ENCODE data around the gene CRIM1. TPM values are rescaled to one million over a fixed set of nuclear protein-coding genes. Genes with fewer than 3 reads are reported as not detected.

The CRIM1 gene
- polyA plus RNA-seq, 2 of the 4 experiments (the other 2 are of a cell fraction), result 127 to 208 TPM

DNA sequence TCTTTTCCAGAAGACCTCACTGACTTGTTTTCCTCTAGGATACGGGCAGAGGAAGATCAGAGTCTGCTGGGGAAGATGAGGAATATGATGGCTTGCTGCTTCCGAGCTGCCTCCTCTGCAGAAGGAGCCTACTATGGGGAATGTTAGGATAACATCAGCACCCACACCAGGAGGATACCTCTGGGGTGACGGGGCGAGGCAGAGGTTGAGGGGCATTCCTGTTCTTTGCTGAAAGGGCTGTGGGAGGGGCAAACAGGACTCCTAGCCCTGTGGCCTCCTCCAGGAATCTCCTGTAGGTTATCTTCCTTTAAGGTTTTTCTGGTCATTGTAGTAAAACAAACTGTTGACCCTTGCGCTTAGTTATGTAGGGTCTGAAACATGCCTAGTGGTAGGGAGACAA, 102.5 kb downstream of the CRIM1 start:
- 90% methylated on average over 5 of the region's 5 CpGs for WGBS (ENCODE audit: missing lambda C conversion rate)
- Histone ChIP-seq H3K4me3 (no peak overlapping the region), H3K9me3 (no peaks in the 10 kb centered on the region), H3K4me1 (peaks cover 100% of the 10 kb centered on the region), H3K4me2 (0 out of 3 replicates have a peak overlapping the region, but pooled peaks have one; percentile 68), H3K27ac (peak overlapping the region; percentile 80 to 87)
- TF ChIP-seq, protein P1, sequence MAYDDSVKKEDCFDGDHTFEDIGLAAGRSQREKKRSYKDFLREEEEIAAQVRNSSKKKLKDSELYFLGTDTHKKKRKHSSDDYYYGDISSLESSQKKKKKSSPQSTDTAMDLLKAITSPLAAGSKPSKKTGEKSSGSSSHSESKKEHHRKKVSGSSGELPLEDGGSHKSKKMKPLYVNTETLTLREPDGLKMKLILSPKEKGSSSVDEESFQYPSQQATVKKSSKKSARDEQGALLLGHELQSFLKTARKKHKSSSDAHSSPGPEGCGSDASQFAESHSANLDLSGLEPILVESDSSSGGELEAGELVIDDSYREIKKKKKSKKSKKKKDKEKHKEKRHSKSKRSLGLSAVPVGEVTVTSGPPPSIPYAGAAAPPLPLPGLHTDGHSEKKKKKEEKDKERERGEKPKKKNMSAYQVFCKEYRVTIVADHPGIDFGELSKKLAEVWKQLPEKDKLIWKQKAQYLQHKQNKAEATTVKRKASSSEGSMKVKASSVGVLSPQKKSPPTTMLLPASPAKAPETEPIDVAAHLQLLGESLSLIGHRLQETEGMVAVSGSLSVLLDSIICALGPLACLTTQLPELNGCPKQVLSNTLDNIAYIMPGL (CRISPR knock-in tag; IDR thresholded peaks at IDR 0.05; ENCODE audit: borderline replicate concordance), result no peak
- TF ChIP-seq ZNF302 (CRISPR knock-in tag; IDR thresholded peaks at IDR 0.05), result no peak
- no peak for TF ChIP-seq HDAC2 (IDR thresholded peaks at IDR 0.05)
- TF ChIP-seq POLR2AphosphoS2 (conservative IDR thresholded peaks at IDR 0.05; ENCODE audit: low read length), result no peak
- TF ChIP-seq, protein P2, sequence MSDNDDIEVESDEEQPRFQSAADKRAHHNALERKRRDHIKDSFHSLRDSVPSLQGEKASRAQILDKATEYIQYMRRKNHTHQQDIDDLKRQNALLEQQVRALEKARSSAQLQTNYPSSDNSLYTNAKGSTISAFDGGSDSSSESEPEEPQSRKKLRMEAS (IDR thresholded peaks at IDR 0.05), result no peak
- TF ChIP-seq, protein P3, sequence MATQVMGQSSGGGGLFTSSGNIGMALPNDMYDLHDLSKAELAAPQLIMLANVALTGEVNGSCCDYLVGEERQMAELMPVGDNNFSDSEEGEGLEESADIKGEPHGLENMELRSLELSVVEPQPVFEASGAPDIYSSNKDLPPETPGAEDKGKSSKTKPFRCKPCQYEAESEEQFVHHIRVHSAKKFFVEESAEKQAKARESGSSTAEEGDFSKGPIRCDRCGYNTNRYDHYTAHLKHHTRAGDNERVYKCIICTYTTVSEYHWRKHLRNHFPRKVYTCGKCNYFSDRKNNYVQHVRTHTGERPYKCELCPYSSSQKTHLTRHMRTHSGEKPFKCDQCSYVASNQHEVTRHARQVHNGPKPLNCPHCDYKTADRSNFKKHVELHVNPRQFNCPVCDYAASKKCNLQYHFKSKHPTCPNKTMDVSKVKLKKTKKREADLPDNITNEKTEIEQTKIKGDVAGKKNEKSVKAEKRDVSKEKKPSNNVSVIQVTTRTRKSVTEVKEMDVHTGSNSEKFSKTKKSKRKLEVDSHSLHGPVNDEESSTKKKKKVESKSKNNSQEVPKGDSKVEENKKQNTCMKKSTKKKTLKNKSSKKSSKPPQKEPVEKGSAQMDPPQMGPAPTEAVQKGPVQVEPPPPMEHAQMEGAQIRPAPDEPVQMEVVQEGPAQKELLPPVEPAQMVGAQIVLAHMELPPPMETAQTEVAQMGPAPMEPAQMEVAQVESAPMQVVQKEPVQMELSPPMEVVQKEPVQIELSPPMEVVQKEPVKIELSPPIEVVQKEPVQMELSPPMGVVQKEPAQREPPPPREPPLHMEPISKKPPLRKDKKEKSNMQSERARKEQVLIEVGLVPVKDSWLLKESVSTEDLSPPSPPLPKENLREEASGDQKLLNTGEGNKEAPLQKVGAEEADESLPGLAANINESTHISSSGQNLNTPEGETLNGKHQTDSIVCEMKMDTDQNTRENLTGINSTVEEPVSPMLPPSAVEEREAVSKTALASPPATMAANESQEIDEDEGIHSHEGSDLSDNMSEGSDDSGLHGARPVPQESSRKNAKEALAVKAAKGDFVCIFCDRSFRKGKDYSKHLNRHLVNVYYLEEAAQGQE (IDR thresholded peaks at IDR 0.05), result no peak
- TF ChIP-seq FOSL2 (IDR thresholded peaks at IDR 0.05), result no peak
- TF ChIP-seq FOSL2 (CRISPR knock-in tag; IDR thresholded peaks at IDR 0.05), result no peak
- no peak for TF ChIP-seq RFX5 (IDR thresholded peaks at IDR 0.05)
- TF ChIP-seq KDM1A (IDR thresholded peaks at IDR 0.05; ENCODE audit: low read depth), result no peak
- TF ChIP-seq EP300 (IDR thresholded peaks at IDR 0.05), result no peak
- TF ChIP-seq, protein P4, sequence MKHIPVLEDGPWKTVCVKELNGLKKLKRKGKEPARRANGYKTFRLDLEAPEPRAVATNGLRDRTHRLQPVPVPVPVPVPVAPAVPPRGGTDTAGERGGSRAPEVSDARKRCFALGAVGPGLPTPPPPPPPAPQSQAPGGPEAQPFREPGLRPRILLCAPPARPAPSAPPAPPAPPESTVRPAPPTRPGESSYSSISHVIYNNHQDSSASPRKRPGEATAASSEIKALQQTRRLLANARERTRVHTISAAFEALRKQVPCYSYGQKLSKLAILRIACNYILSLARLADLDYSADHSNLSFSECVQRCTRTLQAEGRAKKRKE (CRISPR knock-in tag; IDR thresholded peaks at IDR 0.05; ENCODE audit: low read depth), result no peak
- TF ChIP-seq ZSCAN20 (CRISPR knock-in tag; IDR thresholded peaks at IDR 0.05), result no peak
- TF ChIP-seq HOXA7 (CRISPR knock-in tag; IDR thresholded peaks at IDR 0.05), result no peak
- POLR2A ChIA-PET, result no interaction called here
- CTCF ChIA-PET, result interaction anchor here (0.6 to 7.4 kb wide), 11 partner anchors 8 to 206 kb away, joined by 3 to 148 read pairs (median 4); partner anchors contain the start of gene CRIM1
- ATAC-seq (no peak), DNase-seq (ENCODE audit: low read depth in 1 of 2, low spot score in 1 of 2) (no peak), FAIRE-seq (no peak)

DNA sequence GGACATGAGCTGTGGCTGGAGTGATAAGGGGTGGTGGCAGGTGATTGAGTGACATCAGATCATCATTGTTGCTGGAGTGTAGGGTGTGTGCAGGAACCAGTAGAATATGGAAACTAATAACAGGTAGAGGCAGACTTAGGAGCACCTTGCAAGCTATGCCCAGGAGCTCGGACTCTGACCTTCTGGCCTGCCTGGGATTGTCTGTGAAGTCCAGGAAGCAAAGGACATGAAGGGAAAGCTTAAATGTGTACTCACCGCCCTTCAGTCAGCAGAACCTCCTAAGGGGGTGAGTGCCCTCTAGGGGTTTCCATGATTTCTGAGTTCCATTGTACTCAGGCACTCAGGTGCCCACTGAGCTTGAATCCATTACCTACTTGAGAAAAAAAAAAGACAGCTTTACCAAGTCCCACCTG, 104.2 kb downstream of the CRIM1 start:
- TF ChIP-seq, protein P2 (IDR thresholded peaks at IDR 0.05), result peak; percentile 43; the same call in 1 of the 2 replicates
- TF ChIP-seq JUN (IDR thresholded peaks at IDR 0.05), result peak in 1 of 2 experiments; percentile 35; a peak in 2 of 5 replicates
- TF ChIP-seq, protein P5, sequence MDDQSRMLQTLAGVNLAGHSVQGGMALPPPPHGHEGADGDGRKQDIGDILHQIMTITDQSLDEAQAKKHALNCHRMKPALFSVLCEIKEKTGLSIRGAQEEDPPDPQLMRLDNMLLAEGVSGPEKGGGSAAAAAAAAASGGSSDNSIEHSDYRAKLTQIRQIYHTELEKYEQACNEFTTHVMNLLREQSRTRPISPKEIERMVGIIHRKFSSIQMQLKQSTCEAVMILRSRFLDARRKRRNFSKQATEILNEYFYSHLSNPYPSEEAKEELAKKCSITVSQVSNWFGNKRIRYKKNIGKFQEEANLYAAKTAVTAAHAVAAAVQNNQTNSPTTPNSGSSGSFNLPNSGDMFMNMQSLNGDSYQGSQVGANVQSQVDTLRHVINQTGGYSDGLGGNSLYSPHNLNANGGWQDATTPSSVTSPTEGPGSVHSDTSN (IDR thresholded peaks at IDR 0.05), result no peak
- TF ChIP-seq, protein P6, sequence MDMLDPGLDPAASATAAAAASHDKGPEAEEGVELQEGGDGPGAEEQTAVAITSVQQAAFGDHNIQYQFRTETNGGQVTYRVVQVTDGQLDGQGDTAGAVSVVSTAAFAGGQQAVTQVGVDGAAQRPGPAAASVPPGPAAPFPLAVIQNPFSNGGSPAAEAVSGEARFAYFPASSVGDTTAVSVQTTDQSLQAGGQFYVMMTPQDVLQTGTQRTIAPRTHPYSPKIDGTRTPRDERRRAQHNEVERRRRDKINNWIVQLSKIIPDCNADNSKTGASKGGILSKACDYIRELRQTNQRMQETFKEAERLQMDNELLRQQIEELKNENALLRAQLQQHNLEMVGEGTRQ (IDR thresholded peaks at IDR 0.05), result no peak
- TF ChIP-seq SMC3 (IDR thresholded peaks at IDR 0.05), result peak; percentile 87
- TF ChIP-seq, protein P7, sequence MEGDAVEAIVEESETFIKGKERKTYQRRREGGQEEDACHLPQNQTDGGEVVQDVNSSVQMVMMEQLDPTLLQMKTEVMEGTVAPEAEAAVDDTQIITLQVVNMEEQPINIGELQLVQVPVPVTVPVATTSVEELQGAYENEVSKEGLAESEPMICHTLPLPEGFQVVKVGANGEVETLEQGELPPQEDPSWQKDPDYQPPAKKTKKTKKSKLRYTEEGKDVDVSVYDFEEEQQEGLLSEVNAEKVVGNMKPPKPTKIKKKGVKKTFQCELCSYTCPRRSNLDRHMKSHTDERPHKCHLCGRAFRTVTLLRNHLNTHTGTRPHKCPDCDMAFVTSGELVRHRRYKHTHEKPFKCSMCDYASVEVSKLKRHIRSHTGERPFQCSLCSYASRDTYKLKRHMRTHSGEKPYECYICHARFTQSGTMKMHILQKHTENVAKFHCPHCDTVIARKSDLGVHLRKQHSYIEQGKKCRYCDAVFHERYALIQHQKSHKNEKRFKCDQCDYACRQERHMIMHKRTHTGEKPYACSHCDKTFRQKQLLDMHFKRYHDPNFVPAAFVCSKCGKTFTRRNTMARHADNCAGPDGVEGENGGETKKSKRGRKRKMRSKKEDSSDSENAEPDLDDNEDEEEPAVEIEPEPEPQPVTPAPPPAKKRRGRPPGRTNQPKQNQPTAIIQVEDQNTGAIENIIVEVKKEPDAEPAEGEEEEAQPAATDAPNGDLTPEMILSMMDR (IDR thresholded peaks at IDR 0.05), result peak; percentile 92
- TF ChIP-seq FOSL2 (IDR thresholded peaks at IDR 0.05), result no peak
- TF ChIP-seq FOSL2 (CRISPR knock-in tag; IDR thresholded peaks at IDR 0.05), result peak; percentile 16; the same call in 1 of the 2 replicates
- no peak for TF ChIP-seq CBX8 (IDR thresholded peaks at IDR 0.05)
- TF ChIP-seq RAD21 (conservative IDR thresholded peaks at IDR 0.05 in 1 of 2, IDR thresholded peaks at IDR 0.05 in 1 of 2), result peak; percentile 91 to 92
- TF ChIP-seq, protein P4 (CRISPR knock-in tag; IDR thresholded peaks at IDR 0.05; ENCODE audit: low read depth), result 0 out of 2 replicates have a peak, but pooled peaks have one; percentile 1
- ATAC-seq (peak; percentile 82 to 88), DNase-seq (ENCODE audit: low read depth in 1 of 2, low spot score in 1 of 2) (peak; percentile 60 to 87), FAIRE-seq (no peak)
- WGBS (ENCODE audit: missing lambda C conversion rate), result 15% methylated on average over 2 of the region's 2 CpGs
- ChIA-PET POLR2A (interaction anchor here (0.6 to 3.6 kb wide), 8 partner anchors 21 to 109 kb away, joined by 3 to 23 read pairs (median 4); partner anchors contain the start of gene CRIM1), CTCF (interaction anchor here (0.6 to 7.4 kb wide), 60 partner anchors 9 to 592 kb away, joined by 3 to 148 read pairs (median 5); partner anchors contain the start of gene CRIM1)
- peak overlapping the region; percentile 68 for H3K4me2 ChIP-seq
- peak overlapping the region; percentile 80 to 87 for H3K27ac ChIP-seq
- H3K9me3 ChIP-seq, result no peaks in the 10 kb centered on the region
- H3K4me3 ChIP-seq, result no peak overlapping the region
- peaks cover 98% of the 10 kb centered on the region for H3K4me1 ChIP-seq
